GM23338 (cell line): ENCODE results near the gene CRYBG2. TPM values are rescaled to one million over a fixed set of nuclear protein-coding genes. Genes with fewer than 3 reads are reported as not detected.

Source experiments
- ATAC-seq: fragments of 200-7000 bp; cut with Tn5 transposase; 3 replicates; pipeline ENCODE4 v1.9.1; 2020
- DNase-seq: peaks from one replicate; pipeline ENCODE4 v3.0.0-alpha.2; 2015; ENCODE audit warnings: low spot score
- H2AFZ ChIP-seq: fragments of 200-600 bp; sonication (generic); 2 replicates; pipeline ENCODE4 v1.8.0; 2016; ENCODE audit warnings: antibody characterized with exemption, mild to moderate bottlenecking, moderate library complexity
- H3F3A ChIP-seq: fragments of 200-600 bp; sonication (generic); replicated peaks from 2 replicates; pipeline ENCODE4 v1.8.0; 2017; ENCODE audit warnings: antibody characterized with exemption, mixed run types, low read depth
- H3K27ac ChIP-seq: fragments of 200-600 bp; sonication (generic); 2 replicates; pipeline ENCODE4 v1.6.1; 2016; ENCODE audit warnings: low read depth
- H3K27me3 ChIP-seq: fragments of 200-600 bp; sonication (generic); 2 replicates; pipeline ENCODE4 v1.8.0; 2016; ENCODE audit warnings: mild to moderate bottlenecking, mixed run types, moderate library complexity; ENCODE audit not compliant: insufficient read depth
- H3K36me3 ChIP-seq: fragments of 200-600 bp; sonication (generic); 2 replicates; pipeline ENCODE4 v1.8.0; 2016; ENCODE audit warnings: mild to moderate bottlenecking; ENCODE audit not compliant: insufficient read depth
- H3K4me1 ChIP-seq: fragments of 200-600 bp; sonication (generic); 2 replicates; pipeline ENCODE4 v1.8.0; 2016; ENCODE audit warnings: mild to moderate bottlenecking, moderate library complexity; ENCODE audit not compliant: insufficient read depth
- H3K4me2 ChIP-seq: fragments of 200-600 bp; sonication (generic); 2 replicates; pipeline ENCODE4 v1.7.1; 2017; ENCODE audit warnings: mixed run types
- H3K4me3 ChIP-seq: fragments of 200-600 bp; sonication (generic); 2 replicates; pipeline ENCODE4 v1.6.1; 2016; ENCODE audit warnings: mixed run types
- H3K79me2 ChIP-seq: fragments of 200-600 bp; sonication (generic); replicated peaks from 2 replicates; pipeline ENCODE4 v1.8.0; 2017; ENCODE audit warnings: mild to moderate bottlenecking; ENCODE audit not compliant: insufficient read depth
- H3K9me2 ChIP-seq: fragments of 200-600 bp; sonication (generic); 2 replicates; pipeline ENCODE4 v1.8.0; 2017; ENCODE audit not compliant: insufficient read depth
- H4K20me1 ChIP-seq: fragments of 200-600 bp; sonication (generic); replicated peaks from 2 replicates; pipeline ENCODE4 v1.8.0; 2017; ENCODE audit warnings: mild to moderate bottlenecking; ENCODE audit not compliant: insufficient read depth
- H3K27ac Mint-ChIP-seq: 2 replicates; pipeline ENCODE4 v1.8.0; 2020; ENCODE audit warnings: inconsistent platforms, mild to moderate bottlenecking, moderate library complexity, mixed read lengths
- H3K27me3 Mint-ChIP-seq: 3 replicates; pipeline ENCODE4 v1.8.0; 2022; ENCODE audit warnings: low read depth, mild to moderate bottlenecking, moderate library complexity, mixed read lengths, inconsistent platforms; ENCODE audit not compliant: insufficient read depth, poor library complexity
- H3K36me3 Mint-ChIP-seq: 3 replicates; pipeline ENCODE4 v1.8.0; 2021; ENCODE audit warnings: low read depth, mild to moderate bottlenecking, inconsistent platforms, moderate library complexity, mixed read lengths
- H3K4me1 Mint-ChIP-seq: 3 replicates; pipeline ENCODE4 v1.8.0; 2020; ENCODE audit warnings: mild to moderate bottlenecking, inconsistent platforms, mixed read lengths
- H3K4me3 Mint-ChIP-seq: 3 replicates; pipeline ENCODE4 v1.8.0; 2021; ENCODE audit warnings: moderate library complexity, mild to moderate bottlenecking, inconsistent platforms, mixed read lengths
- H3K9me3 Mint-ChIP-seq: 3 replicates; pipeline ENCODE4 v1.8.0; 2020; ENCODE audit warnings: moderate library complexity, mild to moderate bottlenecking, inconsistent platforms, mixed read lengths
- CTCF ChIP-seq, 2 experiments: fragments of 200-600 bp in 1 of 2; sonication (generic) in 1 of 2; conservative IDR thresholded peaks; 2 replicates each; pipeline versions ENCODE4 v1.5.1 to v1.6.1; 2016 to 2017; ENCODE audit warnings: antibody characterized with exemption in 2 of 2, low read depth in 2 of 2, mild to moderate bottlenecking in 2 of 2, moderate library complexity in 1 of 2
- EZH2 ChIP-seq: fragments of 200-600 bp; sonication (generic); IDR thresholded peaks from one replicate; pipeline ENCODE4 v1.8.0; 2017; ENCODE audit warnings: antibody characterized with exemption, mild to moderate bottlenecking, low read depth; ENCODE audit not compliant: unreplicated experiment
- ZNF114 ChIP-seq: fragments of 250-450 bp; sonication (Bioruptor Pico); IDR thresholded peaks from 2 replicates; pipeline ENCODE4 v1.5.0; 2020; ENCODE audit warnings: mild to moderate bottlenecking, moderate library complexity
- ZNF331 ChIP-seq: fragments of 250-450 bp; sonication (Bioruptor Pico); IDR thresholded peaks from 2 replicates; pipeline ENCODE4 v1.5.0; 2020; ENCODE audit warnings: low read depth, mild to moderate bottlenecking, moderate library complexity
- ZNF462 ChIP-seq: fragments of 250-450 bp; sonication (Bioruptor Pico); IDR thresholded peaks from 2 replicates; pipeline ENCODE4 v1.5.0; 2020; ENCODE audit warnings: mild to moderate bottlenecking, moderate library complexity
- polyA plus RNA-seq: library from polyadenylated mRNA; unstranded; fragments of >200 nt; fragmentation: Nextera tagmentation; extraction: Ambion mirVana; gene quantifications from 2 replicates; pipeline ENCODE4 v1.2.1, GENCODE V29; 2016
- total RNA-seq: library from RNA; depleted of rRNA; stranded (reverse); fragments of >200 nt; shearing (Covaris generic); gene quantifications from 2 replicates; pipeline ENCODE4 v1.2.3, GENCODE V29; 2014

CRYBG2 gene
- total and polyA plus RNA-seq, 2 experiments from 2014 or later, result 17.6 to 18.4 TPM

GRCh38 chr1:26353210-26353859, 595 bp downstream of the CRYBG2 start:
- Histone ChIP-seq H3K4me1 (peaks cover 20% of the 10 kb centered on the region), H3K4me3 (no peak overlapping the region), H3K27me3 (no peaks in the 10 kb centered on the region), H3K9me2 (no peaks in the 10 kb centered on the region), H3K36me3 (no peaks in the 10 kb centered on the region), H3K27ac (no peak overlapping the region), H3K4me2 (no peak overlapping the region), H2AFZ (no peak overlapping the region), H3F3A (no peaks in the 10 kb centered on the region; the same call in 1 of the 2 replicates), H4K20me1 (no peaks in the 10 kb centered on the region), H3K79me2 (no peaks in the 10 kb centered on the region)
- ATAC-seq, result no peak
- Mint-ChIP-seq H3K9me3 (no peaks in the 10 kb centered on the region), H3K36me3 (no peaks in the 10 kb centered on the region), H3K4me3 (no peak overlapping the region), H3K27me3 (peaks cover 25% of the 10 kb centered on the region), H3K4me1 (peaks cover 43% of the 10 kb centered on the region), H3K27ac (no peak overlapping the region; the same call in 1 of the 2 replicates)
- no peak for DNase-seq
- TF ChIP-seq CTCF (conservative IDR thresholded peaks at IDR 0.05; ENCODE audit: low read depth in 2 of 2) (no peak), ZNF114 (CRISPR knock-in tag) (no peak), ZNF462 (CRISPR knock-in tag) (no peak), EZH2 (no peak), ZNF331 (CRISPR knock-in tag) (no peak)
